ENCODE data around the gene SEPTIN3. TPM values are rescaled to one million over a fixed set of nuclear protein-coding genes. Genes with fewer than 3 reads are reported as not detected.

SEPTIN3 gene
- total and polyA plus RNA-seq, 2 of the 8 experiments (the other 6 are each of a cell fraction or from before 2014, with no cell fraction given), result 38.9 to 52.9 TPM

DNA sequence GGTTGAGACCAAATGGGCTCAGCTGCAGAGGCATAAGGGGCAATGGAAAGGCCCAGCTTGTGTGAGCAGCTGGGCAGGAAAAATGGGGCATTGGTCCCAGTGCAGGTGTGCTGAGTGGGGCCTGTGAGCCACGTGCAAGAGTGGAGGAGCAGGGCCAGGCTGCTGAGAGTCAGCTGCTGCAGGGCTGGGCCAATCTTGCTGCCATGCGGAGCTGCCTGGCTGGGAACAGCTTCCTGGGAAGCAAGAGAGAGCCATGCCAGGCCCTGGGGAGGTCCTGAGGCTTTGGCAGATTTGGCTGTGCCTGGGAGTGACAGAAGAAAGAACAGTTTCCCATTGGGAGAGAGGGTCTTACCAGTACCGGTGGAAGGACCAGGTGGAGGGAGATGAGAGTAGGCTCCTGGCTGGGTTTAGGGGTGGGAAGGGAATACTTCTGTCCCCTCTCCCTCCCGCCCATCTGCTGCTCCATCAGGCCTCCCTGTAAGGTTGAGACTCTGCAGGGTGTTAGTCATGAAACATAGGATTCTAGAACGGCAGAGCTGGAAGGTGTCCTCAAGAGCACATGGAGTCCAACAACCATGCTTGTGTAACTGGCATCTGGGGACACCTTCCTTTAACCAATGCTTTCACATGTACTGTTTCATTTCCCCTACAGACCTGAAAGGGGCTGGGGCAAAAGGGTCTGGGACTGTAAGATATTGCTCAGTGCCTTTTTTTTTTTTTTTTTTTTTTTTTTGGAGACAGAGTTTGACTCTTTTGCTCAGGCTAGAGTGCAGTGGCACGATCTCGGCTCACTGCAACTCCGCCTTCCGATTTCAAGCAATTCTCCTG, 10.4 kb downstream of the SEPTIN3 start:
- peaks cover 2% of the 10 kb centered on the region; the same call in 1 of the 2 replicates for H3K79me1 ChIP-seq (ENCODE audit: low read depth, low read length)
- no peak for DNase-seq (ENCODE audit: low read depth in 1 of 2, low spot score in 2 of 2)
- peaks cover 0 to 14% (median 10%) of the 10 kb centered on the region in 4 experiments; a peak in 6 of 7 replicates for H3K4me1 ChIP-seq (replicated peaks in 1 of 4; ENCODE audit: control insufficient read depth in 3 of 4, insufficient read depth in 4 of 4, low read length in 3 of 4)
- no peak overlapping the region for H2BK20ac ChIP-seq (ENCODE audit: low read length)
- no peak overlapping the region for H3K23ac ChIP-seq (ENCODE audit: insufficient read length)
- no peak overlapping the region for H2AK5ac ChIP-seq (ENCODE audit: low read depth, low read length)
- no peak overlapping the region for H2BK12ac ChIP-seq (ENCODE audit: low read depth, low read length)
- no peak overlapping the region for H4K8ac ChIP-seq (ENCODE audit: extremely low read depth, insufficient read depth, low read length)
- H3K9me3 ChIP-seq (ENCODE audit: insufficient read depth in 2 of 2, low read depth in 1 of 2, low read length in 1 of 2), result no peaks in the 10 kb centered on the region
- FAIRE-seq, result no peak
- H2AFZ ChIP-seq (ENCODE audit: low read length), result no peak overlapping the region
- peaks cover 2 to 9% of the 10 kb centered on the region in 2 experiments for H4K20me1 ChIP-seq (replicated peaks in 1 of 2; ENCODE audit: control insufficient read depth in 1 of 2, insufficient read depth in 2 of 2, low read length in 2 of 2)
- POLR2A ChIA-PET (ENCODE audit: partially characterized antibody), result interaction anchor here (0.9 kb wide), 1 partner anchor 33 kb away, joined by 3 read pairs; the partner anchor contains the start of gene CENPM
- H3K27ac ChIP-seq (ENCODE audit: low read depth, low read length), result no peak overlapping the region
- H3K4me3 ChIP-seq (ENCODE audit: extremely low read depth in 1 of 4, insufficient read depth in 2 of 4, low read depth in 3 of 4, low read length in 4 of 4), result no peak overlapping the region
- no peak overlapping the region for H3K14ac ChIP-seq (ENCODE audit: insufficient read length)
- H3K36me3 ChIP-seq (ENCODE audit: control insufficient read depth in 2 of 4, insufficient read depth in 4 of 4, low read length in 3 of 4), result no peaks in the 10 kb centered on the region
- no peak overlapping the region for H3K56ac ChIP-seq (replicated peaks; ENCODE audit: insufficient read length, low read depth, low read length)
- no peak overlapping the region for H4K5ac ChIP-seq (ENCODE audit: insufficient read length, low read depth, low read length)
- no peak overlapping the region for H3K4ac ChIP-seq (replicated peaks; ENCODE audit: insufficient read length, low read depth, low read length)
- no peak overlapping the region for H2BK120ac ChIP-seq (replicated peaks; ENCODE audit: low read depth, low read length)
- no peak overlapping the region for H3K18ac ChIP-seq (ENCODE audit: extremely low read depth, low read length)
- CTCF ChIA-PET (ENCODE audit: partially characterized antibody), result interaction anchor here (0.6 to 2.1 kb wide), 2 partner anchors 12 to 1151 kb away, joined by 3 to 13 read pairs; no protein-coding TSS in a partner anchor
- peaks cover 13% of the 10 kb centered on the region for H3K23me2 ChIP-seq (ENCODE audit: low read depth, low read length)
- H3K9ac ChIP-seq (replicated peaks in 1 of 4; ENCODE audit: extremely low read depth in 1 of 4, low read depth in 3 of 4, low read length in 3 of 4), result no peak overlapping the region
- H3K4me2 ChIP-seq (ENCODE audit: insufficient read depth in 1 of 2, low read depth in 2 of 2, low read length in 2 of 2), result no peak overlapping the region; a peak in 1 of 4 replicates
- peaks cover 10 to 24% (median 23%) of the 10 kb centered on the region in 4 experiments for H3K27me3 ChIP-seq (replicated peaks in 1 of 4; ENCODE audit: control insufficient read depth in 3 of 4, extremely low read depth in 1 of 4, insufficient read depth in 3 of 4, low read length in 3 of 4)
- H3K79me2 ChIP-seq (ENCODE audit: control insufficient read depth in 1 of 2, insufficient read depth in 2 of 2, low read length in 2 of 2), result peaks cover 0 to 5% of the 10 kb centered on the region in 2 experiments; a peak in 1 of 4 replicates
- 86% methylated on average over 8 of the region's 9 CpGs; no CpG with 5 or more reads in 1 of the 2 experiments for WGBS, 2 experiments (ENCODE audit: extremely low coverage in 1 of 2, insufficient coverage in 1 of 2, insufficient read length in 1 of 2, insufficient replicate concordance in 2 of 2, low coverage in 1 of 2, low lambda C conversion rate in 2 of 2, missing lambda C conversion rate in 1 of 2)
- TF ChIP-seq NRF1 (IDR thresholded peaks at IDR 0.05; ENCODE audit: low read depth, low read length) (no peak), E2F6 (IDR thresholded peaks at IDR 0.05) (no peak), TAF7 (optimal IDR thresholded peaks at IDR 0.05; ENCODE audit: borderline replicate concordance, low read depth, low read length) (no peak)
- H2BK5ac ChIP-seq (ENCODE audit: low read depth, low read length), result no peak overlapping the region
- H4K91ac ChIP-seq (replicated peaks; ENCODE audit: insufficient read length, low read length), result no peak overlapping the region
- H2BK15ac ChIP-seq (ENCODE audit: low read length), result no peak overlapping the region
